GM12878 (cell line): ENCODE measurements around the gene NKTR. TPM values are rescaled to one million over a fixed set of nuclear protein-coding genes. Genes with fewer than 3 reads are reported as not detected.
A peak's percentile ranks its signal among the peaks of the same experiment; 100 is the strongest.

Experiments
- ATAC-seq: fragments of 200-7000 bp; cut with Tn5 transposase; 3 replicates; pipeline ENCODE4 v1.9.1; 2020; ENCODE audit warnings: mild to moderate bottlenecking, moderate library complexity
- BruUV-seq: library from RNA; stranded (reverse); fragments of 400-500 nt; replicated peaks from 2 replicates; lab custom pipeline; 2021; lab: Mats Ljungman, UMichigan
- CTCF ChIA-PET: fragments of 300-600 bp; sonication (Branson Sonifier 250); formaldehyde crosslinking; extraction: SDS; loops from one replicate; lab custom pipeline; 2021; ENCODE audit warnings: inconsistent platforms; lab: Yijun Ruan, JAX
- POLR2A ChIA-PET: fragments of 350-600 bp; formaldehyde crosslinking; extraction: SDS; loops from one replicate; lab custom pipeline; 2021; ENCODE audit warnings: inconsistent platforms; lab: Charles Lee
- RAD21 ChIA-PET: fragments of 300-600 bp; sonication (Branson Sonifier 250); formaldehyde crosslinking; loops from one replicate; lab custom pipeline; 2023; ENCODE audit warnings: antibody characterized with exemption; ENCODE audit not compliant: unreplicated experiment; lab: Charles Lee
- SMC1A ChIA-PET: fragments of 300-600 bp; sonication (Branson Sonifier 250); formaldehyde crosslinking; loops from one replicate; lab custom pipeline; 2023; ENCODE audit not compliant: unreplicated experiment, uncharacterized antibody; lab: Charles Lee
- DNase-seq: peaks from one replicate; pipeline ENCODE4 v3.0.0-alpha.2; 2011; ENCODE audit warnings: low read depth, low spot score
- FAIRE-seq: peaks from 3 replicates; lab custom pipeline; 2011; peaks lifted over from hg19 to GRCh38; lab: Jason Lieb, UNC
- H2AFZ ChIP-seq: 2 replicates; pipeline ENCODE4 v1.6.0; 2011; ENCODE audit warnings: low read depth, low read length, control low read depth; ENCODE audit not compliant: control insufficient read depth
- H3K27ac ChIP-seq: 2 replicates; pipeline ENCODE4 v1.5.1; 2011; ENCODE audit warnings: control low read depth; ENCODE audit not compliant: control insufficient read depth, insufficient read depth
- H3K27me3 ChIP-seq, 2 experiments: replicated peaks in 1 of 2; 2 replicates each; pipeline versions ENCODE4 v1.6.0 to v1.6.1; 2011; ENCODE audit warnings: low read length in 1 of 2; ENCODE audit not compliant: control insufficient read depth in 2 of 2, insufficient read depth in 2 of 2
- H3K36me3 ChIP-seq, 2 experiments: 2 replicates each; pipeline ENCODE4 v1.5.1; 2011; ENCODE audit warnings: low read length in 1 of 2; ENCODE audit not compliant: control insufficient read depth in 2 of 2, insufficient read depth in 2 of 2
- H3K4me1 ChIP-seq: 2 replicates; pipeline ENCODE4 v1.6.1; 2011; ENCODE audit warnings: mild to moderate bottlenecking, low read length, moderate library complexity, mixed read lengths; ENCODE audit not compliant: control insufficient read depth, insufficient read depth
- H3K4me2 ChIP-seq: 2 replicates; pipeline ENCODE4 v1.6.0; 2011; ENCODE audit warnings: control low read depth; ENCODE audit not compliant: control insufficient read depth, insufficient read depth
- H3K4me3 ChIP-seq: fragments of 200-600 bp; sonication (generic); 2 replicates; pipeline ENCODE4 v1.5.1; 2016
- H3K79me2 ChIP-seq: 2 replicates; pipeline ENCODE4 v1.6.0; 2011; ENCODE audit warnings: low read length; ENCODE audit not compliant: control insufficient read depth, insufficient read depth
- H3K9ac ChIP-seq: 2 replicates; pipeline ENCODE4 v1.8.0; 2011; ENCODE audit warnings: low read length, control low read depth, mixed read lengths; ENCODE audit not compliant: control insufficient read depth, insufficient read depth
- H3K9me3 ChIP-seq: replicated peaks from 3 replicates; pipeline ENCODE4 v1.5.1; 2011; ENCODE audit warnings: mild to moderate bottlenecking, low read length; ENCODE audit not compliant: control insufficient read depth, insufficient read depth
- H4K20me1 ChIP-seq: 2 replicates; pipeline ENCODE4 v1.6.0; 2011; ENCODE audit not compliant: control insufficient read depth, insufficient read depth
- CBX3 ChIP-seq: fragments of 200-600 bp; sonication (generic); IDR thresholded peaks from 2 replicates; pipeline ENCODE4 v1.6.1; 2016; ENCODE audit warnings: low read depth, borderline replicate concordance
- CREB1 ChIP-seq: IDR thresholded peaks from 2 replicates; pipeline ENCODE4 v1.6.1; 2012; ENCODE audit warnings: low read depth, mild to moderate bottlenecking, inconsistent platforms
- CREM ChIP-seq: IDR thresholded peaks from 2 replicates; pipeline ENCODE4 v1.6.1; 2014; ENCODE audit warnings: antibody characterized with exemption, low read depth
- DPF2 ChIP-seq: fragments of 450-650 bp; IDR thresholded peaks from 2 replicates; pipeline ENCODE4 v1.6.1; 2017; ENCODE audit warnings: mild to moderate bottlenecking
- FOXM1 ChIP-seq: IDR thresholded peaks from 2 replicates; pipeline ENCODE4 v1.6.1; 2012; ENCODE audit warnings: low read depth, mild to moderate bottlenecking, inconsistent platforms, low read length, moderate library complexity
- NRF1 ChIP-seq: conservative IDR thresholded peaks from 2 replicates; pipeline ENCODE4 v1.6.1; 2011; ENCODE audit warnings: mild to moderate bottlenecking, low read depth, low read length, improper control_type of control experiment
- POU2F2 ChIP-seq: IDR thresholded peaks from 3 replicates; pipeline ENCODE4 v1.6.1; 2011; ENCODE audit warnings: low read depth, mild to moderate bottlenecking, low read length, borderline replicate concordance
- RAD21 ChIP-seq: IDR thresholded peaks from 2 replicates; pipeline ENCODE4 v1.6.1; 2011; ENCODE audit warnings: mild to moderate bottlenecking, low read depth, low read length, moderate library complexity; ENCODE audit not compliant: insufficient read depth
- RAD51 ChIP-seq: fragments of 450-650 bp; IDR thresholded peaks from 2 replicates; pipeline ENCODE4 v1.6.1; 2016; ENCODE audit warnings: moderate library complexity, mild to moderate bottlenecking, inconsistent platforms
- RCOR1 ChIP-seq: conservative IDR thresholded peaks from 2 replicates; pipeline ENCODE4 v1.6.1; 2012; ENCODE audit warnings: low read depth, low read length, improper control_type of control experiment
- SIX5 ChIP-seq: IDR thresholded peaks from 2 replicates; pipeline ENCODE4 v1.6.1; 2011; ENCODE audit warnings: mild to moderate bottlenecking, low read depth, low read length, moderate library complexity; ENCODE audit not compliant: severe bottlenecking
- SMARCA5 ChIP-seq: fragments of 450-650 bp; IDR thresholded peaks from 2 replicates; pipeline ENCODE4 v1.6.1; 2017; ENCODE audit warnings: mild to moderate bottlenecking
- YBX1 ChIP-seq: fragments of 450-650 bp; IDR thresholded peaks from 2 replicates; pipeline ENCODE4 v1.6.1; 2016; ENCODE audit warnings: antibody characterized with exemption
- WGBS: methylation state at CpG from one replicate; pipeline ENCODE4 v1.1.6; 2016; ENCODE audit warnings: low lambda C conversion rate; ENCODE audit not compliant: insufficient replicate concordance, insufficient coverage; ENCODE audit errors: missing lambda C conversion rate; 5-methylcytosine and 5-hydroxymethylcytosine counted together
- in situ Hi-C: fragments of 300-500 bp; cut with MboI; formaldehyde crosslinking; loops from 9 replicates; pipeline ENCODE4 v1.14.3; 2018; ENCODE audit warnings: mixed read lengths
- intact Hi-C: fragments of 100-400 bp; cut with micrococcal nuclease; formaldehyde crosslinking; loops from one replicate; pipeline ENCODE4 v1.14.2; 2022; ENCODE audit not compliant: unreplicated experiment
- polyA plus RNA-seq, 11 experiments: library from polyadenylated mRNA; depleted of rRNA in 4 of 11; unstranded in 6 of 11; stranded (reverse) in 5 of 11; fragments of >200 nt; fragmentation: Nextera tagmentation in 4 of 11; fragmentation: Illumina TruSeq in 1 of 11; extraction: Ambion mirVana in 4 of 11; extraction: Trizol in 1 of 11; gene quantifications; 1 replicate in 1 of 11; 2 replicates in 10 of 11; pipeline versions ENCODE4 v1.2.1 to v1.2.3, GENCODE V29; 2011 to 2016; ENCODE audit warnings: inconsistent platforms in 2 of 11, missing spikeins in 2 of 11, low read depth in 1 of 11
- total RNA-seq, 4 experiments: library from RNA; depleted of rRNA in 3 of 4; stranded (reverse); fragments of >200 nt in 3 of 4; fragmentation: Illumina TruSeq in 1 of 4; extraction: Trizol in 1 of 4; gene quantifications; 2 replicates each; pipeline versions ENCODE4 v1.2.1 to v1.2.3, GENCODE V29; 2013 to 2021
- TF ChIP-seq, protein P1 (sequence below): IDR thresholded peaks from 2 replicates; pipeline ENCODE4 v1.6.1; 2011; ENCODE audit warnings: low read depth, low read length, improper control_type of control experiment, borderline replicate concordance
- TF ChIP-seq, protein P2 (sequence below): IDR thresholded peaks from 2 replicates; pipeline ENCODE4 v1.6.1; 2012; ENCODE audit warnings: low read depth, low read length, improper control_type of control experiment
- TF ChIP-seq, protein P3 (sequence below): IDR thresholded peaks from 2 replicates; pipeline ENCODE4 v1.6.1; 2012; ENCODE audit warnings: low read length, inconsistent platforms

Gene NKTR
- total and polyA plus RNA-seq, 10 of the 15 experiments (the other 5 are each of a cell fraction or from before 2014, with no cell fraction given), result 15.3 to 91.9 (median 55.3) TPM

DNA sequence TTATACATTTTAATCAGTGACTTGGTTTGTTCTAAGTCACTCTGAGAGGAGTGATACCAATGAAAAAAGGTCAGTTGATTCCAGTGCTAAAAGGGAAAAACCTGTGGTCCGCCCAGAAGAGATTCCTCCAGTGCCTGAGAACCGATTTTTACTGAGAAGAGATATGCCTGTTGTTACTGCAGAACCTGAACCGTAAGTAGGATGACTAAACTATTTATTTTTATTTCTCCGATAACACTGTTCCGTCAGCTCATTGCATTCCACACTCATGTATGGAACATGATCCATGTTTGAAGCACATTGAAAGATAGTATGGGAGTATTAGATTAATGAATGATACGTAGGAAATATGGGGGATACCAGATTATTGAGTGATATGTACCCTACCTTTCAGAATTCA, 33.1 kb downstream of the NKTR start:
- FAIRE-seq (no peak), DNase-seq (no peak), ATAC-seq (no peak)
- Histone ChIP-seq H3K4me1 (peaks cover 11% of the 10 kb centered on the region), H3K4me3 (no peak overlapping the region), H3K27me3 (no peaks in the 10 kb centered on the region), H3K4me2 (no peak overlapping the region), H3K27ac (no peak overlapping the region), H3K9ac (no peak overlapping the region), H4K20me1 (no peaks in the 10 kb centered on the region), H3K9me3 (no peaks in the 10 kb centered on the region), H2AFZ (no peak overlapping the region), H3K79me2 (no peaks in the 10 kb centered on the region), H3K36me3 (peaks cover 12 to 41% of the 10 kb centered on the region in 2 experiments)
- ChIA-PET CTCF (interaction anchor here (0.7 kb wide), 1 partner anchor 96 kb away, joined by 3 read pairs; no protein-coding TSS in a partner anchor), POLR2A (no interaction called here), SMC1A (interaction anchor here (0.7 to 1.6 kb wide), 2 partner anchors 22 to 51 kb away, joined by 3 read pairs; no protein-coding TSS in a partner anchor), RAD21 (no interaction called here)
- in situ Hi-C loops, result no loop called here
- intact Hi-C loops, result no loop called here
- no peak for TF ChIP-seq CBX3
- no peak for TF ChIP-seq YBX1
- TF ChIP-seq NRF1, result no peak
- TF ChIP-seq POU2F2, result no peak
- no peak for TF ChIP-seq SIX5
- TF ChIP-seq SMARCA5, result no peak
- 97% methylated on average over 6 of the region's 6 CpGs for WGBS
- no TSS peak for BruUV-seq

- in situ Hi-C loops (no loop called here), intact Hi-C loops (no loop called here)
- Histone ChIP-seq H3K27me3 (no peaks in the 10 kb centered on the region), H3K4me2 (no peak overlapping the region), H2AFZ (no peak overlapping the region), H3K79me2 (peaks cover 7% of the 10 kb centered on the region), H3K36me3 (peaks cover 12 to 52% of the 10 kb centered on the region in 2 experiments), H3K9ac (no peak overlapping the region), H3K9me3 (no peaks in the 10 kb centered on the region), H3K4me3 (no peak overlapping the region), H3K4me1 (peaks cover 17% of the 10 kb centered on the region), H3K27ac (no peak overlapping the region), H4K20me1 (no peaks in the 10 kb centered on the region)
- CTCF ChIA-PET, result interaction anchor here (0.6 kb wide), 1 partner anchor 17 kb away, joined by 3 read pairs; no protein-coding TSS in a partner anchor
- RAD21 ChIA-PET, result interaction anchor here (0.7 kb wide), 1 partner anchor 9 kb away, joined by 3 read pairs; no protein-coding TSS in a partner anchor
- ATAC-seq (peak; percentile 81), FAIRE-seq (no peak), DNase-seq (no peak)
- 50% methylated on average over 2 of the region's 2 CpGs for WGBS
- BruUV-seq, result no TSS peak
- SMC1A ChIA-PET, result no interaction called here
- POLR2A ChIA-PET, result interaction anchor here (0.7 kb wide), 1 partner anchor 12 kb away, joined by 3 read pairs; no protein-coding TSS in a partner anchor
- no peak for TF ChIP-seq RAD51
- no peak for TF ChIP-seq RCOR1
- TF ChIP-seq, protein P1, sequence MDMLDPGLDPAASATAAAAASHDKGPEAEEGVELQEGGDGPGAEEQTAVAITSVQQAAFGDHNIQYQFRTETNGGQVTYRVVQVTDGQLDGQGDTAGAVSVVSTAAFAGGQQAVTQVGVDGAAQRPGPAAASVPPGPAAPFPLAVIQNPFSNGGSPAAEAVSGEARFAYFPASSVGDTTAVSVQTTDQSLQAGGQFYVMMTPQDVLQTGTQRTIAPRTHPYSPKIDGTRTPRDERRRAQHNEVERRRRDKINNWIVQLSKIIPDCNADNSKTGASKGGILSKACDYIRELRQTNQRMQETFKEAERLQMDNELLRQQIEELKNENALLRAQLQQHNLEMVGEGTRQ, result no peak
- TF ChIP-seq DPF2, result no peak
- TF ChIP-seq, protein P2, sequence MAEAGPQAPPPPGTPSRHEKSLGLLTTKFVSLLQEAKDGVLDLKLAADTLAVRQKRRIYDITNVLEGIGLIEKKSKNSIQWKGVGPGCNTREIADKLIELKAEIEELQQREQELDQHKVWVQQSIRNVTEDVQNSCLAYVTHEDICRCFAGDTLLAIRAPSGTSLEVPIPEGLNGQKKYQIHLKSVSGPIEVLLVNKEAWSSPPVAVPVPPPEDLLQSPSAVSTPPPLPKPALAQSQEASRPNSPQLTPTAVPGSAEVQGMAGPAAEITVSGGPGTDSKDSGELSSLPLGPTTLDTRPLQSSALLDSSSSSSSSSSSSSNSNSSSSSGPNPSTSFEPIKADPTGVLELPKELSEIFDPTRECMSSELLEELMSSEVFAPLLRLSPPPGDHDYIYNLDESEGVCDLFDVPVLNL, result no peak
- TF ChIP-seq RAD21, result peak; percentile 50
- TF ChIP-seq CREB1, result peak; percentile 58; the same call in 1 of the 2 replicates
- TF ChIP-seq, protein P3, sequence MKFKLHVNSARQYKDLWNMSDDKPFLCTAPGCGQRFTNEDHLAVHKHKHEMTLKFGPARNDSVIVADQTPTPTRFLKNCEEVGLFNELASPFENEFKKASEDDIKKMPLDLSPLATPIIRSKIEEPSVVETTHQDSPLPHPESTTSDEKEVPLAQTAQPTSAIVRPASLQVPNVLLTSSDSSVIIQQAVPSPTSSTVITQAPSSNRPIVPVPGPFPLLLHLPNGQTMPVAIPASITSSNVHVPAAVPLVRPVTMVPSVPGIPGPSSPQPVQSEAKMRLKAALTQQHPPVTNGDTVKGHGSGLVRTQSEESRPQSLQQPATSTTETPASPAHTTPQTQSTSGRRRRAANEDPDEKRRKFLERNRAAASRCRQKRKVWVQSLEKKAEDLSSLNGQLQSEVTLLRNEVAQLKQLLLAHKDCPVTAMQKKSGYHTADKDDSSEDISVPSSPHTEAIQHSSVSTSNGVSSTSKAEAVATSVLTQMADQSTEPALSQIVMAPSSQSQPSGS, result peak; percentile 50
- TF ChIP-seq CREM, result peak; percentile 19; the same call in 1 of the 2 replicates
- 0 out of 2 replicates have a peak, but pooled peaks have one; percentile 26 for TF ChIP-seq FOXM1
These were observed 34.6 kb downstream of the NKTR start for GRCh38 chr3:42635111-42635510.
